MM.1S (cell line): ENCODE measurements around the gene CPNE7.

ENCODE experiments used
- DNase-seq: peaks from one replicate; pipeline ENCODE4 v3.0.0-alpha.2; 2015
- H2AFZ ChIP-seq: fragments of 300-600 bp; sonication (generic); 2 replicates; pipeline ENCODE4 v1.6.0; 2016; ENCODE audit warnings: antibody characterized with exemption, low read length
- H3F3A ChIP-seq: fragments of 300-600 bp; sonication (generic); 2 replicates; pipeline ENCODE4 v1.6.1; 2016; ENCODE audit warnings: mild to moderate bottlenecking, antibody characterized with exemption, low read length, moderate library complexity, mixed read lengths; ENCODE audit not compliant: insufficient read depth
- H3K27ac ChIP-seq: fragments of 300-600 bp; sonication (generic); 2 replicates; pipeline ENCODE4 v1.5.1; 2016; ENCODE audit warnings: mild to moderate bottlenecking, low read length
- H3K27me3 ChIP-seq: fragments of 300-600 bp; sonication (generic); replicated peaks from 2 replicates; pipeline ENCODE4 v1.6.0; 2016; ENCODE audit warnings: low read length; ENCODE audit not compliant: insufficient read depth
- H3K36me3 ChIP-seq: fragments of 300-600 bp; sonication (generic); replicated peaks from 2 replicates; pipeline ENCODE4 v1.6.1; 2016; ENCODE audit warnings: mild to moderate bottlenecking, low read length, mixed read lengths; ENCODE audit not compliant: insufficient read depth
- H3K4me1 ChIP-seq: fragments of 300-600 bp; sonication (generic); 2 replicates; pipeline ENCODE4 v1.6.1; 2016; ENCODE audit warnings: low read length, mixed read lengths
- H3K4me2 ChIP-seq: fragments of 300-600 bp; sonication (generic); 2 replicates; pipeline ENCODE4 v1.6.0; 2016; ENCODE audit warnings: low read depth, low read length
- H3K4me3 ChIP-seq: fragments of 300-600 bp; sonication (generic); 2 replicates; pipeline ENCODE4 v1.5.1; 2016; ENCODE audit warnings: low read length, mixed read lengths
- H3K79me2 ChIP-seq: fragments of 300-600 bp; sonication (generic); 2 replicates; pipeline ENCODE4 v1.6.1; 2016; ENCODE audit warnings: mixed run types, low read length, mixed read lengths
- H3K9ac ChIP-seq: fragments of 300-600 bp; sonication (generic); 2 replicates; pipeline ENCODE4 v1.6.1; 2016; ENCODE audit warnings: low read length, mixed read lengths
- H3K9me2 ChIP-seq: fragments of 300-600 bp; sonication (generic); replicated peaks from 2 replicates; pipeline ENCODE4 v1.6.1; 2016; ENCODE audit warnings: mild to moderate bottlenecking, low read length, mixed read lengths; ENCODE audit not compliant: insufficient read depth
- H3K9me3 ChIP-seq: fragments of 300-600 bp; sonication (generic); replicated peaks from 2 replicates; pipeline ENCODE4 v1.6.1; 2016; ENCODE audit warnings: mild to moderate bottlenecking, low read length, mixed read lengths; ENCODE audit not compliant: insufficient read depth
- H4K20me1 ChIP-seq: fragments of 300-600 bp; sonication (generic); 2 replicates; pipeline ENCODE4 v1.6.1; 2016; ENCODE audit warnings: mild to moderate bottlenecking, low read length, moderate library complexity, mixed read lengths; ENCODE audit not compliant: insufficient read depth
- CTCF ChIP-seq: fragments of 300-600 bp; sonication (generic); IDR thresholded peaks from 2 replicates; pipeline ENCODE4 v1.5.1; 2016; ENCODE audit warnings: antibody characterized with exemption, low read length, mixed read lengths
- EZH2 ChIP-seq: fragments of 300-600 bp; sonication (generic); optimal IDR thresholded peaks from 2 replicates; pipeline ENCODE3; 2017; ENCODE audit warnings: low read depth, mild to moderate bottlenecking, antibody characterized with exemption, low read length, mixed read lengths
- EZH2phosphoT487 ChIP-seq: fragments of 300-600 bp; sonication (generic); IDR thresholded peaks from 2 replicates; pipeline ENCODE4 v1.6.1; 2018; ENCODE audit warnings: antibody characterized with exemption, low read length

The CPNE7 gene

GRCh38 chr16:89643769-89644300 lies 68.3 kb downstream of the CPNE7 start:
- peaks cover 4% of the 10 kb centered on the region; the same call in 1 of the 2 replicates for H3K27me3 ChIP-seq
- no peaks in the 10 kb centered on the region for H3K79me2 ChIP-seq

GRCh38 chr16:89645122-89645521 lies 69.6 kb downstream of the CPNE7 start:
- Histone ChIP-seq H3K36me3 (no peaks in the 10 kb centered on the region), H3K4me2 (no peak overlapping the region), H3K9ac (no peak overlapping the region), H3K79me2 (no peaks in the 10 kb centered on the region), H4K20me1 (no peaks in the 10 kb centered on the region), H3K4me3 (no peak overlapping the region), H3K9me2 (no peaks in the 10 kb centered on the region), H3F3A (no peaks in the 10 kb centered on the region), H2AFZ (no peak overlapping the region), H3K27me3 (peaks cover 4% of the 10 kb centered on the region; the same call in 1 of the 2 replicates), H3K27ac (no peak overlapping the region), H3K4me1 (no peaks in the 10 kb centered on the region), H3K9me3 (no peaks in the 10 kb centered on the region)
- no peak for DNase-seq
- TF ChIP-seq EZH2 (no peak), EZH2phosphoT487 (no peak), CTCF (no peak)

More at GRCh38 chr16:89643769-89644300, 68.3 kb downstream of the CPNE7 start:
- no peak for DNase-seq
- Histone ChIP-seq H3K4me2 (no peak overlapping the region), H3K27ac (no peak overlapping the region), H3F3A (no peaks in the 10 kb centered on the region), H3K4me1 (no peaks in the 10 kb centered on the region), H3K4me3 (no peak overlapping the region), H3K36me3 (no peaks in the 10 kb centered on the region), H3K9me2 (no peaks in the 10 kb centered on the region), H4K20me1 (no peaks in the 10 kb centered on the region), H2AFZ (no peak overlapping the region), H3K9ac (no peak overlapping the region), H3K9me3 (no peaks in the 10 kb centered on the region)
- TF ChIP-seq EZH2 (no peak), EZH2phosphoT487 (no peak), CTCF (no peak)

GRCh38 chr16:89646270-89646669 lies 70.7 kb downstream of the CPNE7 start:
- Histone ChIP-seq H3K4me2 (no peak overlapping the region), H4K20me1 (no peaks in the 10 kb centered on the region), H3K36me3 (no peaks in the 10 kb centered on the region), H3K4me3 (no peak overlapping the region), H3K27ac (no peak overlapping the region), H2AFZ (no peak overlapping the region), H3K9ac (no peak overlapping the region), H3F3A (no peaks in the 10 kb centered on the region), H3K9me2 (no peaks in the 10 kb centered on the region), H3K9me3 (no peaks in the 10 kb centered on the region), H3K79me2 (no peaks in the 10 kb centered on the region), H3K4me1 (no peaks in the 10 kb centered on the region), H3K27me3 (peaks cover 4% of the 10 kb centered on the region; the same call in 1 of the 2 replicates)
- no peak for DNase-seq
- TF ChIP-seq EZH2, result no peak
- TF ChIP-seq EZH2phosphoT487, result no peak
- TF ChIP-seq CTCF, result no peak
